Stimulated activated CD4-positive, alpha-beta T cell treated with anti-CD3 and anti-CD28 coated beads, Interleukin-1b, Interleukin-23, amount 100 ng/mL, for 1 hour (primary cell): ENCODE measurements around the gene SLC24A4.

Source experiments
- DNase-seq, 2 donors: peaks; one replicate each; pipeline ENCODE4 v3.0.0-alpha.2; 2020; ENCODE audit warnings: low read depth in 2 of 2

The SLC24A4 gene

GRCh38 chr14:92544051-92544720 lies 221.2 kb downstream of the SLC24A4 start:
- DNase-seq, result no peak

GRCh38 chr14:92546347-92547053 lies 223.5 kb downstream of the SLC24A4 start:
- no peak for DNase-seq

GRCh38 chr14:92549105-92549858 lies 226.3 kb downstream of the SLC24A4 start:
- DNase-seq, result no peak

- no peak for DNase-seq
Observed at GRCh38 chr14:92549859-92550230, 226.9 kb downstream of the SLC24A4 start.
